Measurements from ENCODE around the gene FAM83G.

The FAM83G gene

GRCh38 chr17:18987230-18987610 lies 17.3 kb downstream of the FAM83G start:
- ATAC-seq: no peak
- no peak for TF ChIP-seq RARB (CRISPR knock-in tag; IDR thresholded peaks at IDR 0.05)
- no peak for TF ChIP-seq SNAI2 (CRISPR knock-in tag; IDR thresholded peaks at IDR 0.05)
- TF ChIP-seq ESRRG (CRISPR knock-in tag; IDR thresholded peaks at IDR 0.05): no peak
- TF ChIP-seq ZNF8 (CRISPR knock-in tag; IDR thresholded peaks at IDR 0.05): no peak
- TF ChIP-seq CSDC2 (CRISPR knock-in tag; IDR thresholded peaks at IDR 0.05): no peak
- no peak for TF ChIP-seq TSHZ2 (CRISPR knock-in tag; IDR thresholded peaks at IDR 0.05)
- TF ChIP-seq ISL1 (CRISPR knock-in tag; IDR thresholded peaks at IDR 0.05): no peak
- TF ChIP-seq TOX (CRISPR knock-in tag; IDR thresholded peaks at IDR 0.05; ENCODE audit: borderline replicate concordance): no peak
- no peak for TF ChIP-seq ZC3H10 (CRISPR knock-in tag; IDR thresholded peaks at IDR 0.05)
- TF ChIP-seq PATZ1 (CRISPR knock-in tag; IDR thresholded peaks at IDR 0.05; ENCODE audit: borderline replicate concordance): no peak
- TF ChIP-seq GLIS3 (CRISPR knock-in tag; IDR thresholded peaks at IDR 0.05): no peak
- TF ChIP-seq ZFP30 (CRISPR knock-in tag; IDR thresholded peaks at IDR 0.05): no peak
- TF ChIP-seq BACH2 (CRISPR knock-in tag; IDR thresholded peaks at IDR 0.05; ENCODE audit: borderline replicate concordance): no peak
- no peak for TF ChIP-seq ARNTL (CRISPR knock-in tag; IDR thresholded peaks at IDR 0.05; ENCODE audit: borderline replicate concordance, low read depth)
- TF ChIP-seq CSRNP3 (CRISPR knock-in tag; IDR thresholded peaks at IDR 0.05): no peak
- no peak for TF ChIP-seq ZNF70 (CRISPR knock-in tag; IDR thresholded peaks at IDR 0.05)
- no peak for TF ChIP-seq OSR1 (CRISPR knock-in tag; IDR thresholded peaks at IDR 0.05)
- no peak for TF ChIP-seq ZNF565 (CRISPR knock-in tag; conservative IDR thresholded peaks at IDR 0.05; ENCODE audit: low read depth)
- no peak for TF ChIP-seq TCF4 (CRISPR knock-in tag; IDR thresholded peaks at IDR 0.05; ENCODE audit: borderline replicate concordance)

GRCh38 chr17:18986541-18987229 lies 17.9 kb downstream of the FAM83G start:
- TF ChIP-seq GLIS3 (CRISPR knock-in tag; IDR thresholded peaks at IDR 0.05) (no peak), ZNF8 (CRISPR knock-in tag; IDR thresholded peaks at IDR 0.05) (no peak), TCF4 (CRISPR knock-in tag; IDR thresholded peaks at IDR 0.05; ENCODE audit: borderline replicate concordance) (no peak), TSHZ2 (CRISPR knock-in tag; IDR thresholded peaks at IDR 0.05) (no peak), CSDC2 (CRISPR knock-in tag; IDR thresholded peaks at IDR 0.05) (no peak), TOX (CRISPR knock-in tag; IDR thresholded peaks at IDR 0.05; ENCODE audit: borderline replicate concordance) (no peak), ISL1 (CRISPR knock-in tag; IDR thresholded peaks at IDR 0.05) (no peak), ARNTL (CRISPR knock-in tag; IDR thresholded peaks at IDR 0.05; ENCODE audit: borderline replicate concordance, low read depth) (no peak), ZNF70 (CRISPR knock-in tag; IDR thresholded peaks at IDR 0.05) (no peak), CSRNP3 (CRISPR knock-in tag; IDR thresholded peaks at IDR 0.05) (no peak), ESRRG (CRISPR knock-in tag; IDR thresholded peaks at IDR 0.05) (no peak)
- TF ChIP-seq, protein P1, sequence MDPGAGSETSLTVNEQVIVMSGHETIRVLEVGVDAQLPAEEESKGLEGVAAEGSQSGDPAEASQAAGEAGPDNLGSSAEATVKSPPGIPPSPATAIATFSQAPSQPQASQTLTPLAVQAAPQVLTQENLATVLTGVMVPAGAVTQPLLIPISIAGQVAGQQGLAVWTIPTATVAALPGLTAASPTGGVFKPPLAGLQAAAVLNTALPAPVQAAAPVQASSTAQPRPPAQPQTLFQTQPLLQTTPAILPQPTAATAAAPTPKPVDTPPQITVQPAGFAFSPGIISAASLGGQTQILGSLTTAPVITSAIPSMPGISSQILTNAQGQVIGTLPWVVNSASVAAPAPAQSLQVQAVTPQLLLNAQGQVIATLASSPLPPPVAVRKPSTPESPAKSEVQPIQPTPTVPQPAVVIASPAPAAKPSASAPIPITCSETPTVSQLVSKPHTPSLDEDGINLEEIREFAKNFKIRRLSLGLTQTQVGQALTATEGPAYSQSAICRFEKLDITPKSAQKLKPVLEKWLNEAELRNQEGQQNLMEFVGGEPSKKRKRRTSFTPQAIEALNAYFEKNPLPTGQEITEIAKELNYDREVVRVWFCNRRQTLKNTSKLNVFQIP (CRISPR knock-in tag; IDR thresholded peaks at IDR 0.05; ENCODE audit: borderline replicate concordance, low read depth): no peak
- no peak for ATAC-seq

Data from SK-N-SH treated with all-trans-retinoic acid at 6 μM for 48 hours (cell line).